GM12891 (cell line): ENCODE data around the gene MRPL54.
"Not testable (repeated sequence)": the region's sequence is repeated elsewhere in the genome, so short reads cannot be mapped to it uniquely, and the experiment has no call there.

Experiments used
- PAX5 ChIP-seq: IDR thresholded peaks from 2 replicates; pipeline ENCODE4 v1.6.1; 2011; ENCODE audit warnings: low read length, moderate library complexity, mild to moderate bottlenecking; ENCODE audit not compliant: insufficient read depth, severe bottlenecking
- POLR2A ChIP-seq: IDR thresholded peaks from 2 replicates; pipeline ENCODE4 v1.6.1; 2011; ENCODE audit warnings: low read depth, low read length, control low read depth
- POLR2AphosphoS5 ChIP-seq: IDR thresholded peaks from 2 replicates; pipeline ENCODE4 v1.6.1; 2011; ENCODE audit warnings: low read depth, low read length, control low read depth
- POU2F2 ChIP-seq: IDR thresholded peaks from 2 replicates; pipeline ENCODE4 v1.6.1; 2011; ENCODE audit warnings: low read depth, mild to moderate bottlenecking, control low read depth, low read length, moderate library complexity
- SPI1 ChIP-seq: IDR thresholded peaks from 2 replicates; pipeline ENCODE4 v1.6.1; 2011; ENCODE audit warnings: low read depth, low read length, control low read depth
- TAF1 ChIP-seq: IDR thresholded peaks from 2 replicates; pipeline ENCODE4 v1.6.1; 2011; ENCODE audit warnings: low read depth, low read length, control low read depth

DNA sequence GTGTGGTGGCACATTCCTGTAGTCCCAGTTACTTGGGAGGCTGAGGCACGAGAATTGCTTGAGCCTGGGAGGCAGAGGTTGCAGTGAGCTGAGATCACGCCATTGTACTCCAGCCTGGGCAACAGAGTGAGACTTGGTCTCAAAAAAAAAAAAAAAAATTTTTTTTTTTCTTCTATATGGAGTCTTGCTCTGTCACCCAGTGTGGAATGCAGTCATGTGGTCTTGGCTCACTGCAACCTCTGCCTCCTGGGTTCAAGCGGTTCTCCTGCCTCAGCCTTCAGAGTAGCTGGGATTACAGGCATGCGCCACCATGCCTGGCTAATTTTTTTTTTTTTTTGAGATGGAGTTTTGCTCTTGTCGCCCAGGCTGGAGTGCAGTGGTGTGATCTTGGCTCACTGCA lies 3.3 kb downstream of the MRPL54 start:
- not testable (repeated sequence) for TF ChIP-seq PAX5, POLR2AphosphoS5, POLR2A, POU2F2, TAF1, SPI1
